Natural killer cell (primary cell): ENCODE results near the gene KRTAP5-5. TPM values are rescaled to one million over a fixed set of nuclear protein-coding genes. Genes with fewer than 3 reads are reported as not detected.
"Not testable (repeated sequence)": the region's sequence is repeated elsewhere in the genome, so short reads cannot be mapped to it uniquely, and the experiment has no call there.

Experiments used
- ATAC-seq, 3 donors: fragments of 150-1000 bp in 2 of 3; fragments of 200-7000 bp in 1 of 3; cut with Tn5 transposase; 1 replicate in 1 of 3; 2 replicates in 2 of 3; pipeline ENCODE4 v1.10.0; 2021; ENCODE audit warnings: mild to moderate bottlenecking in 2 of 3, moderate library complexity in 2 of 3
- DNase-seq, 2 donors: peaks; one replicate each; pipeline versions ENCODE4 v3.0.0 to v3.0.0-alpha.2; 2013 to 2021; ENCODE audit warnings: mixed read lengths in 1 of 2
- H3K27ac ChIP-seq: one replicate; pipeline ENCODE4 v1.5.1; 2013; ENCODE audit warnings: mild to moderate bottlenecking, low read length
- H3K27me3 ChIP-seq: one replicate; pipeline ENCODE4 v1.6.1; 2013; ENCODE audit warnings: low read length; ENCODE audit not compliant: control insufficient read depth, insufficient read depth
- H3K36me3 ChIP-seq: one replicate; pipeline ENCODE4 v1.6.1; 2013; ENCODE audit warnings: low read length; ENCODE audit not compliant: control insufficient read depth, insufficient read depth
- H3K4me1 ChIP-seq: one replicate; pipeline ENCODE4 v1.6.1; 2013; ENCODE audit warnings: low read length; ENCODE audit not compliant: control insufficient read depth, insufficient read depth
- H3K4me3 ChIP-seq: one replicate; pipeline ENCODE4 v1.5.1; 2013; ENCODE audit warnings: low read length
- H3K9me3 ChIP-seq: one replicate; pipeline ENCODE4 v1.6.1; 2013; ENCODE audit warnings: low read length; ENCODE audit not compliant: control insufficient read depth, insufficient read depth
- H3K27ac Mint-ChIP-seq, 2 donors: one replicate each; pipeline ENCODE4 v1.8.0; 2022; ENCODE audit warnings: mild to moderate bottlenecking in 2 of 2, mixed read lengths in 2 of 2, moderate library complexity in 1 of 2
- H3K27me3 Mint-ChIP-seq, 2 donors: one replicate each; pipeline ENCODE4 v1.8.0; 2022; ENCODE audit warnings: low read depth in 2 of 2, mixed read lengths in 2 of 2
- H3K36me3 Mint-ChIP-seq: one replicate; pipeline ENCODE4 v1.8.0; 2022; ENCODE audit warnings: mixed read lengths
- H3K4me1 Mint-ChIP-seq, 2 donors: one replicate each; pipeline ENCODE4 v1.8.0; 2022; ENCODE audit warnings: mixed read lengths in 2 of 2
- H3K4me3 Mint-ChIP-seq: one replicate; pipeline ENCODE4 v1.8.0; 2022; ENCODE audit warnings: mild to moderate bottlenecking, moderate library complexity, mixed read lengths
- H3K9me3 Mint-ChIP-seq, 2 donors: one replicate each; pipeline ENCODE4 v1.8.0; 2022; ENCODE audit warnings: mixed read lengths in 2 of 2
- WGBS: methylation state at CpG from one replicate; pipeline ENCODE4 v1.1.7; 2013; ENCODE audit warnings: missing lambda C conversion rate; ENCODE audit not compliant: insufficient coverage; 5-methylcytosine and 5-hydroxymethylcytosine counted together
- intact Hi-C: fragments of 100-400 bp; cut with micrococcal nuclease; formaldehyde crosslinking; loops from one replicate; pipeline ENCODE4 v1.14.2; 2022
- total RNA-seq, 4 donors: library from RNA; stranded (reverse); fragments of 120-200 nt in 1 of 4; gene quantifications; one replicate each; pipeline versions ENCODE4 v1.2.3 to v1.2.4, GENCODE V29; 2013 to 2022
- TF ChIP-seq, protein P1 (sequence below): fragments of 200-600 bp; IDR thresholded peaks from one replicate; pipeline ENCODE4 v1.8.0; 2022; ENCODE audit warnings: antibody characterized with exemption

The KRTAP5-5 gene
- total RNA-seq, 3 donors from 2014 or later (not counting 1 experiment from before 2014, with no cell fraction given), result not detected

GRCh38 chr11:1668911-1669473 is 39.4 kb downstream of the KRTAP5-5 start:
- intact Hi-C loops, result no loop called here
- H3K27ac ChIP-seq, result no peak overlapping the region
- DNase-seq, result no peak
- peaks cover 23% of the 10 kb centered on the region for H3K4me1 ChIP-seq
- TF ChIP-seq, protein P1, sequence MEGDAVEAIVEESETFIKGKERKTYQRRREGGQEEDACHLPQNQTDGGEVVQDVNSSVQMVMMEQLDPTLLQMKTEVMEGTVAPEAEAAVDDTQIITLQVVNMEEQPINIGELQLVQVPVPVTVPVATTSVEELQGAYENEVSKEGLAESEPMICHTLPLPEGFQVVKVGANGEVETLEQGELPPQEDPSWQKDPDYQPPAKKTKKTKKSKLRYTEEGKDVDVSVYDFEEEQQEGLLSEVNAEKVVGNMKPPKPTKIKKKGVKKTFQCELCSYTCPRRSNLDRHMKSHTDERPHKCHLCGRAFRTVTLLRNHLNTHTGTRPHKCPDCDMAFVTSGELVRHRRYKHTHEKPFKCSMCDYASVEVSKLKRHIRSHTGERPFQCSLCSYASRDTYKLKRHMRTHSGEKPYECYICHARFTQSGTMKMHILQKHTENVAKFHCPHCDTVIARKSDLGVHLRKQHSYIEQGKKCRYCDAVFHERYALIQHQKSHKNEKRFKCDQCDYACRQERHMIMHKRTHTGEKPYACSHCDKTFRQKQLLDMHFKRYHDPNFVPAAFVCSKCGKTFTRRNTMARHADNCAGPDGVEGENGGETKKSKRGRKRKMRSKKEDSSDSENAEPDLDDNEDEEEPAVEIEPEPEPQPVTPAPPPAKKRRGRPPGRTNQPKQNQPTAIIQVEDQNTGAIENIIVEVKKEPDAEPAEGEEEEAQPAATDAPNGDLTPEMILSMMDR, result no peak
- peaks cover 7% of the 10 kb centered on the region for H3K9me3 ChIP-seq
- WGBS, result 18% methylated on average over 13 of the region's 13 CpGs
- H3K36me3 ChIP-seq, result no peaks in the 10 kb centered on the region
- ATAC-seq, result peak in 1 of 3 donors; percentile 26
- Mint-ChIP-seq H3K27ac (no peak overlapping the region), H3K27me3 (peaks cover 31 to 33% of the 10 kb centered on the region in 2 donors), H3K36me3 (no peaks in the 10 kb centered on the region), H3K9me3 (no peaks in the 10 kb centered on the region), H3K4me1 (peaks cover 0 to 20% of the 10 kb centered on the region in 2 donors), H3K4me3 (peak overlapping the region; percentile 13)
- peaks cover 24% of the 10 kb centered on the region for H3K27me3 ChIP-seq
- no peak overlapping the region for H3K4me3 ChIP-seq

- peaks cover 23% of the 10 kb centered on the region for H3K4me1 ChIP-seq
- Mint-ChIP-seq H3K4me3 (no peak overlapping the region), H3K27me3 (peaks cover 36 to 38% of the 10 kb centered on the region in 2 donors), H3K36me3 (no peaks in the 10 kb centered on the region), H3K9me3 (no peaks in the 10 kb centered on the region), H3K27ac (peak overlapping the region in 1 of 2 donors; percentile 69), H3K4me1 (peaks cover 0 to 20% of the 10 kb centered on the region in 2 donors)
- TF ChIP-seq, protein P1, result no peak
- H3K27me3 ChIP-seq, result peaks cover 30% of the 10 kb centered on the region
- WGBS, result 61% methylated on average over 21 of the region's 21 CpGs
- no peak overlapping the region for H3K4me3 ChIP-seq
- peaks cover 7% of the 10 kb centered on the region for H3K9me3 ChIP-seq
- ATAC-seq, result no peak
- intact Hi-C loops, result no loop called here
- no peak overlapping the region for H3K27ac ChIP-seq
- no peak for DNase-seq
- H3K36me3 ChIP-seq, result no peaks in the 10 kb centered on the region
Measured at GRCh38 chr11:1669546-1670218, 40.1 kb downstream of the KRTAP5-5 start.

- ATAC-seq, H3K36me3 Mint-ChIP-seq, H3K4me3 Mint-ChIP-seq, H3K9me3 Mint-ChIP-seq, DNase-seq, H3K4me3 ChIP-seq, H3K36me3 ChIP-seq, H3K9me3 ChIP-seq, intact Hi-C loops: not testable (repeated sequence)
- Histone ChIP-seq H3K4me1 (peaks cover 23% of the 10 kb centered on the region), H3K27me3 (peaks cover 35% of the 10 kb centered on the region), H3K27ac (peak overlapping the region; percentile 8)
- Mint-ChIP-seq H3K27me3 (peaks cover 39 to 45% of the 10 kb centered on the region in 2 donors), H3K27ac (peak overlapping the region in 1 of 2 donors; percentile 69), H3K4me1 (peaks cover 0 to 20% of the 10 kb centered on the region in 2 donors)
- WGBS, result 94% methylated on average over 1 of the region's 1 CpG
Measured at GRCh38 chr11:1670457-1670856, 40.9 kb downstream of the KRTAP5-5 start.

GRCh38 chr11:1670905-1671371 is 41.4 kb downstream of the KRTAP5-5 start:
- intact Hi-C loops, result no loop called here
- TF ChIP-seq, protein P1, result no peak
- H3K27me3 ChIP-seq, result peaks cover 35% of the 10 kb centered on the region
- Mint-ChIP-seq H3K27me3 (peaks cover 43 to 50% of the 10 kb centered on the region in 2 donors), H3K4me1 (peaks cover 0 to 20% of the 10 kb centered on the region in 2 donors), H3K36me3 (no peaks in the 10 kb centered on the region), H3K4me3 (peak overlapping the region; percentile 13), H3K27ac (peak overlapping the region in 1 of 2 donors; percentile 69), H3K9me3 (no peaks in the 10 kb centered on the region)
- H3K4me1 ChIP-seq, result peaks cover 23% of the 10 kb centered on the region
- H3K9me3 ChIP-seq, result peaks cover 7% of the 10 kb centered on the region
- ATAC-seq, result no peak
- DNase-seq, result no peak
- peak overlapping the region; percentile 8 for H3K27ac ChIP-seq
- 76% methylated on average over 11 of the region's 11 CpGs for WGBS
- H3K4me3 ChIP-seq, result no peak overlapping the region
- H3K36me3 ChIP-seq, result no peaks in the 10 kb centered on the region
